Measurements from ENCODE around the gene IL10. TPM values are rescaled to one million over a fixed set of nuclear protein-coding genes. Genes with fewer than 3 reads are reported as not detected.

The IL10 gene
- total and polyA plus RNA-seq, 8 donors: 0.29 to 7.2 (median 1.5) TPM; not detected in 2

DNA sequence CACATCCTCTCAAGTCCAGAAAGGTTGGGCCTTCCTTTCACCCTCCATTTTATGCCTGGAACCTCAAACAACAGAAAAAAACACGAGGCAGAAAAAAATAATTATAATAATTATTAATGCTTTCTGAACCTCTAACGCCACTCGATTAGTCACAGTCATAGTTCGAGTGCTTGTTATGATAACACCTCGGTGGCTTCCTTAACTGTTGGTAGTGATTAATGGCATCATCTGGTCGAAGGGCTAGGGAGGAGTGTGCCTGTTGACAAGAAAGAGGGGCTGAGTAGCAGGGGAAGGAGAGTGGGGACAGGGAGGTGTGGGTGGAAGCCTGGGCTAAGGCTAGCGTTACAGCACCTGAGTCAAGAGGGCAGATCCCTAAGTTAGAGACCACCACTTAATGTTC lies 21.3 kb upstream of the IL10 start:
- Histone ChIP-seq H3K4me3 (no peak overlapping the region), H3K27me3 (peaks cover 0 to 8% (median 0%) of the 10 kb centered on the region in 3 donors), H3K36me3 (no peaks in the 10 kb centered on the region), H3K9me3 (no peaks in the 10 kb centered on the region), H3K4me1 (peaks cover 0 to 5% (median 0%) of the 10 kb centered on the region in 4 donors), H3K27ac (no peak overlapping the region)
- 56 to 73% (median 70%) methylated on average over 7 of the region's 7 CpGs for WGBS, 5 donors
- intact Hi-C loops (cut with DNase I; ENCODE audit: low total_unique reads): no loop called here
- no peak for DNase-seq
- TF ChIP-seq POLR2AphosphoS5 (IDR thresholded peaks at IDR 0.05) (no peak), EP300 (IDR thresholded peaks at IDR 0.05) (no peak), POLR2A (IDR thresholded peaks at IDR 0.05) (no peak)
- TF ChIP-seq, protein P1, sequence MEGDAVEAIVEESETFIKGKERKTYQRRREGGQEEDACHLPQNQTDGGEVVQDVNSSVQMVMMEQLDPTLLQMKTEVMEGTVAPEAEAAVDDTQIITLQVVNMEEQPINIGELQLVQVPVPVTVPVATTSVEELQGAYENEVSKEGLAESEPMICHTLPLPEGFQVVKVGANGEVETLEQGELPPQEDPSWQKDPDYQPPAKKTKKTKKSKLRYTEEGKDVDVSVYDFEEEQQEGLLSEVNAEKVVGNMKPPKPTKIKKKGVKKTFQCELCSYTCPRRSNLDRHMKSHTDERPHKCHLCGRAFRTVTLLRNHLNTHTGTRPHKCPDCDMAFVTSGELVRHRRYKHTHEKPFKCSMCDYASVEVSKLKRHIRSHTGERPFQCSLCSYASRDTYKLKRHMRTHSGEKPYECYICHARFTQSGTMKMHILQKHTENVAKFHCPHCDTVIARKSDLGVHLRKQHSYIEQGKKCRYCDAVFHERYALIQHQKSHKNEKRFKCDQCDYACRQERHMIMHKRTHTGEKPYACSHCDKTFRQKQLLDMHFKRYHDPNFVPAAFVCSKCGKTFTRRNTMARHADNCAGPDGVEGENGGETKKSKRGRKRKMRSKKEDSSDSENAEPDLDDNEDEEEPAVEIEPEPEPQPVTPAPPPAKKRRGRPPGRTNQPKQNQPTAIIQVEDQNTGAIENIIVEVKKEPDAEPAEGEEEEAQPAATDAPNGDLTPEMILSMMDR (IDR thresholded peaks at IDR 0.05): no peak

DNA sequence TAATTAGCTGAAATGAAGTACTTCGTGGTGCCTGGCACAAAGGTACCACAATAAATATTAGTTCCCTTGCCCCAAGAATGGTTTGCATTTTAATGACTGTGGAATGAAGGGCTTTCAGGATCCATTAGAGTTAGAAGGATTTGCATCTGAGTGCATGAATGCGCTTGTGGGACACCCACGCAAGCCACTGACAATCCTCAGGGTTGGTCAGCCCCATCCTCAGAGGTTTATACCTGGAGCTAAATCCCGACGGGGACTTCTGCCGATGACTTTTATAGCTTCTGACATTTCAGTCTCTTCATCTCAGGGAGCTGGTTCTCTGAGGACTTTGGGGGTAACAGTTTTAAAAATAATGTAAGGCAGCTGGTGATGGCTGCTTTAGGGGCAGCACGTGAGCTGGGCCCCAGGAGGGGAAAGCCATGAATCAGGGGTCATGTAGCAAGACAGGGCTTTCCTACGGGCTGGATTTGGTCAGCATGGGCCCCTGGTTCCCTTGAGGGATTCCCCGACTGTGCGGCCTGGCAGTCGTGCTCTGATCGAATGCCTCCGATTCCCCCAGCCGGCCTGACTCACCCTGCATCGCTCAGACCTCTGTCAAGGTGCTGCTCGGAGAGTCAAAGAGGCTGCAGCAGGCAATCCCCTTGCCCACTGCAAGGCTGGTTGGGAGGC lies 20.8 kb upstream of the IL10 start:
- Histone ChIP-seq H3K27me3 (peaks cover 0 to 4% (median 0%) of the 10 kb centered on the region in 3 donors), H3K9me3 (no peaks in the 10 kb centered on the region), H3K4me3 (no peak overlapping the region), H3K27ac (no peak overlapping the region), H3K4me1 (peaks cover 0 to 3% (median 0%) of the 10 kb centered on the region in 4 donors), H3K36me3 (no peaks in the 10 kb centered on the region)
- 79 to 90% (median 85%) methylated on average over 16 of the region's 16 CpGs for WGBS, 5 donors
- DNase-seq: no peak
- TF ChIP-seq POLR2A (IDR thresholded peaks at IDR 0.05) (no peak), EP300 (IDR thresholded peaks at IDR 0.05) (no peak), POLR2AphosphoS5 (IDR thresholded peaks at IDR 0.05) (no peak)
- TF ChIP-seq, protein P1 (IDR thresholded peaks at IDR 0.05): no peak
- intact Hi-C loops (cut with DNase I; ENCODE audit: low total_unique reads): no loop called here

DNA sequence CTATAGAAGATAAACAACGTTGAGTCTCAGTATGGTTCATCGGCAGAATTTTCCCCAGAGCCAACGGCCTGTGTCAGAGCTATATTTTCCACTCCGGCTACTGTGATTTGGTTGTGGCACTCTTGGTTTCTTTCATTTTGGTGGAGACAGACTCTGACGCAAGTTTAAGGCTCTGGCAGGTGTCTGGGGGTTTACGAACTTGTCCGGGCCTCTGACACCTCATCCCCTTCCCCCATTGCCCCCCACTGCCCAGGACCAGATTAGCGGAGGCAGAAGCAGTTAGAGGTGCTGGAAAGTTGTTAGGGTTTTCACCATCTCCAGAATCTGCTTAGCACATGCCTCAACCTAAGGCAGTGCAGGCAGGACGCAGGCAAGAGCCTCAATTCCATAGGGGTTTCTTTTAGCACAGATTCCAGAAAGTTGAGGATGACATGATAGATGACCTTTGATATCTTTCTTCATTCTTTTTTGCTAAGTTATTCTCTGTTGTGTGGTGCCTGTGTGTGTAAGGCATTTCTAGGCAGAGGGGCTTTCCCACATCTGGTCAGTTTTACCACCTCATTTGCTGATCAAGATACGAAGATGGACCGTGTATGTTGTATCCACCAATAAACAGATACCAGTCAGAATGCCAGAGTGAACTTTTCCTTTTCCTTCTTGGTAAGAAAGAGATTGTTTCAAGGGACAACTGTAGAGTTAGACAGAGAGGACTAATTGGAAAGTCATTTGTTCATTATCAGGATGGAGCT lies 18.4 kb upstream of the IL10 start:
- no peaks in the 10 kb centered on the region for H3K27me3 ChIP-seq

DNA sequence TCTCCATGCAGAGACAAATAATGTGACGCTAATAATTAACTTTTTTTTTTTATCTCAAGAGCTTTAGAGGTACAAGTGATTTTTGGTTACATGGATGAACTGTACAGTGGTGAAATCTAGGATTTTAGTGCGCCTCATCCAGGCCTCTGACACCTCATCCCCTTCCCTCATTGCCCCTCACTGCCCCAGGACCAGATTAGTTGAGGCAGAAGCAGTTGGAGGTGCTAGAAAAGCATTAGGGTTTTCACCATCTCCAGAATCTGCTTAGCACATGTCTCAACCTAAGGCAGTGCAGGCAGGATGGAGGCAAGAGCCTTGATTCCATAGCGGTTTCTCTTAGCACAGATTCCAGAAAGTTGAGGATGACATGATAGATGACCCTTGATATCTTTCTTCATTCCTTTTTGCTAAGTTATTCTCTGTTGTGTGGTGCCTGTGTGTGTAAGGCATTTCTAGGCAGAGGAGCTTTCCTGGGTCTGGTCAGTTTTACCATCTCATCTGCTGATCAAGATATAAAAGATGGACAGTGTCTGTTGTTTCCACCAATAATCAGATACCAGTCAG lies 16.3 kb upstream of the IL10 start:
- TF ChIP-seq EP300 (IDR thresholded peaks at IDR 0.05): no peak
- TF ChIP-seq POLR2AphosphoS5 (IDR thresholded peaks at IDR 0.05): no peak
- TF ChIP-seq, protein P1 (IDR thresholded peaks at IDR 0.05): no peak
- no peak for TF ChIP-seq POLR2A (IDR thresholded peaks at IDR 0.05)
- Histone ChIP-seq H3K36me3 (no peaks in the 10 kb centered on the region), H3K27me3 (no peaks in the 10 kb centered on the region), H3K4me1 (no peaks in the 10 kb centered on the region), H3K27ac (no peak overlapping the region), H3K4me3 (no peak overlapping the region), H3K9me3 (no peaks in the 10 kb centered on the region)
- intact Hi-C loops (cut with DNase I; ENCODE audit: low total_unique reads): no loop called here
- WGBS, 5 donors: 58 to 81% (median 72%) methylated on average over 3 of the region's 3 CpGs
- no peak for DNase-seq

More for the DNA sequence above, 18.4 kb upstream of the IL10 start:
- intact Hi-C loops (cut with DNase I; ENCODE audit: low total_unique reads): no loop called here
- H3K36me3 ChIP-seq: no peaks in the 10 kb centered on the region
- no peaks in the 10 kb centered on the region for H3K9me3 ChIP-seq
- TF ChIP-seq, protein P1 (IDR thresholded peaks at IDR 0.05): no peak
- TF ChIP-seq POLR2A (IDR thresholded peaks at IDR 0.05): no peak
- no peak for TF ChIP-seq EP300 (IDR thresholded peaks at IDR 0.05)
- no peaks in the 10 kb centered on the region for H3K4me1 ChIP-seq
- 83 to 91% (median 86%) methylated on average over 11 of the region's 11 CpGs for WGBS, 5 donors
- H3K27ac ChIP-seq: no peak overlapping the region
- DNase-seq: no peak
- no peak overlapping the region for H3K4me3 ChIP-seq

All from stomach (tissue), 9 donors.